HFF-Myc (cell line): ENCODE measurements around the gene ZNF148.

Source experiments
- DNase-seq: peaks from one replicate; pipeline ENCODE4 v3.0.0-alpha.2; 2011; ENCODE audit warnings: low read depth; ENCODE audit errors: extremely low read depth
- H3K4me3 ChIP-seq: replicated peaks from 2 replicates; pipeline ENCODE4 v1.5.1; 2011; ENCODE audit warnings: low read depth, mild to moderate bottlenecking, control low read depth, low read length
- TF ChIP-seq, protein P1 (sequence below): IDR thresholded peaks from 2 replicates; pipeline ENCODE4 v1.5.1; 2012; ENCODE audit warnings: mild to moderate bottlenecking, low read depth, low read length, control low read depth; ENCODE audit errors: missing control alignments

ZNF148 gene

DNA sequence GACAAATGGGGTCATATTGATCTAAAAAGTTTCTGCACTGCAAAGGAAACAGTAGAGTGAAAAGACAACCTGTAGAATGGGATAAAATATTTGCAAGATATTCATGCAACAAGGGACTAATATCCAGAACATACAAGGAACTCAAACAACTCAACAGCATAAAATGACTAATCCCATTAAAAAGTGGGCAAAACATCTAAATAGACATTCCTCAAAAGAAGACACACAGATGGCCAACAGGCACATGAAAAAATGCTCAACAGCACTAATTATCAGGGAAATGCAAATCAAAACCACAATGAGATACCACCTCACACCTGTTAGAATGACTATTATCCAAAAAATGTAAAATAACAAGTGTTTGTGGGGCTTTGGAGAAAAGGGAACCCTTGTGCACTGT, 171.4 kb downstream of the ZNF148 start:
- TF ChIP-seq, protein P1, sequence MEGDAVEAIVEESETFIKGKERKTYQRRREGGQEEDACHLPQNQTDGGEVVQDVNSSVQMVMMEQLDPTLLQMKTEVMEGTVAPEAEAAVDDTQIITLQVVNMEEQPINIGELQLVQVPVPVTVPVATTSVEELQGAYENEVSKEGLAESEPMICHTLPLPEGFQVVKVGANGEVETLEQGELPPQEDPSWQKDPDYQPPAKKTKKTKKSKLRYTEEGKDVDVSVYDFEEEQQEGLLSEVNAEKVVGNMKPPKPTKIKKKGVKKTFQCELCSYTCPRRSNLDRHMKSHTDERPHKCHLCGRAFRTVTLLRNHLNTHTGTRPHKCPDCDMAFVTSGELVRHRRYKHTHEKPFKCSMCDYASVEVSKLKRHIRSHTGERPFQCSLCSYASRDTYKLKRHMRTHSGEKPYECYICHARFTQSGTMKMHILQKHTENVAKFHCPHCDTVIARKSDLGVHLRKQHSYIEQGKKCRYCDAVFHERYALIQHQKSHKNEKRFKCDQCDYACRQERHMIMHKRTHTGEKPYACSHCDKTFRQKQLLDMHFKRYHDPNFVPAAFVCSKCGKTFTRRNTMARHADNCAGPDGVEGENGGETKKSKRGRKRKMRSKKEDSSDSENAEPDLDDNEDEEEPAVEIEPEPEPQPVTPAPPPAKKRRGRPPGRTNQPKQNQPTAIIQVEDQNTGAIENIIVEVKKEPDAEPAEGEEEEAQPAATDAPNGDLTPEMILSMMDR, result no peak
- no peak for DNase-seq
- no peak overlapping the region for H3K4me3 ChIP-seq

DNA sequence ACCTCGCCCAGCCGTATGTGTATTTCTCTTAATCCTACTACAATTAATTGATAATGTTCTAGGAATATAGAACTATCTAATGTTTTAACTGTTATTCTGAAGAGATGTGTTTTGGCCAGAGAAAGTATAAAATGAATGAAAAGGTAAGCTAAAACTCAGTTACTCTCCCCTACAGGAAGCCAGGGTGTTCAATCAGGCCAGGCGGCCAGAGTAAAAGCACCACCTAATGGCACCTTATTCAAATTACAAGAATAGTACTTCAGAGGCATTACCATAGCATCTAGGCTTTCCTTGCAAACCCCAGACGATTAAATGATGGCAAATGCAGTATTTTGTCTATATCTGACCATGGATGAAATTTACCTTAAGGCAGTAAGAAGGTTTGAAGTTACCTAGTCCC, 172.9 kb downstream of the ZNF148 start:
- H3K4me3 ChIP-seq, result no peak overlapping the region
- no peak for DNase-seq
- TF ChIP-seq, protein P1, result peak; percentile 35

DNA sequence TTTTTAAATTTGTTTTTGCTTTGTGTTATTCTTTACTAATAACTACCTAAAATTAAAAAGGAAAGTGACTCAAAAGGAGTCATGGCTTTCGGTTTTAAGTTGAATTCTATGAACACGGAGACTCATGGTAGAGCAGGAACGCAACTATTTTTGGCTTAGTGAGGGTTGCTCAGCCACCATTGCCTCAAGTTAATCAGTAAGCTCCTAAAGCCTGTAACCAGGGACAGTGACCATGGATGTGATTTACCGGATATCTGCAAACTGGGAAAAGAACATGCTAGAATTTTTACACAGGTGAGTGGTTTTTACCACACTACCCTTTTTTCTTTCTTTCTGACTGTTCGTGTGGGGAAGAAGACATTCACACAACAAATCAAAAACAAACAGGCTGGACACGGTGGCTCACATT, 174.4 kb downstream of the ZNF148 start:
- TF ChIP-seq, protein P1, result no peak
- no peak for DNase-seq
- H3K4me3 ChIP-seq, result no peak overlapping the region

DNA sequence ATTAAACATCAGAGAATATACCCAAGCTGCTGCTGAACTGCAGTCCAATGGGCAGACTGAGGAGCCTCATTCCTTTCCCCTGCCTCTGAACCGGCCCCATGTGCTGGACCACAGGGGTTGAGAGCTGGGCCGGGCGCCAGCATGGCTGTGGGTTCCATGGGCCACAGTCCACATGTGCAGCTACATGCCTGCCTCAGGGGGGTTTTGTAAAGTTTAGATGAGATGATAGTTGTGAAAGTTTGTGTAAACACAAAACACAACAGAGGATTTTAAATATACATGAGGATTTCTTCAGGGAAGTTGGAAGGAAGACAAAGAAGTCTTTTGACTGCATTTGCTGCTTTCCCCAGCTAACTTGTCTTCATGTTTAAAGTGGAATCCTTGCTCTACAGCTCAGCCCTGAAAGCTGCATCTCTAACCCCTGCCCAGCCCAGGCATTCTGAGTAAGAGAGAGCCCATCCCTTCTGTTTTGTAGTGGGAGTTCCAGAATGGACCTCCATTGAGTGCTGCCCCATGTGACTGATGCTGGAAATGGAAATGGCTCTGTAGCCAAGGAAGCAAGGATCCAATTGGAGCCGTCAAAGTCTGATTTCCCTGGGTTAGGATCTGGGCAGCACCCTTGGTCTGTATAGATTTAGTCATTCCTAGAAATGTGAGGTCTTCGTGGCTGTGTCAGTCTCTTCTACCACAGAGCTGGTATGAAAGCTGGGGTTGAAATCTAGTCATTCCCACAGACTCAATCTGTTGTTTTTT, 180.1 kb downstream of the ZNF148 start:
- no peak overlapping the region for H3K4me3 ChIP-seq
- TF ChIP-seq, protein P1, result no peak
- peak; percentile 72 for DNase-seq

DNA sequence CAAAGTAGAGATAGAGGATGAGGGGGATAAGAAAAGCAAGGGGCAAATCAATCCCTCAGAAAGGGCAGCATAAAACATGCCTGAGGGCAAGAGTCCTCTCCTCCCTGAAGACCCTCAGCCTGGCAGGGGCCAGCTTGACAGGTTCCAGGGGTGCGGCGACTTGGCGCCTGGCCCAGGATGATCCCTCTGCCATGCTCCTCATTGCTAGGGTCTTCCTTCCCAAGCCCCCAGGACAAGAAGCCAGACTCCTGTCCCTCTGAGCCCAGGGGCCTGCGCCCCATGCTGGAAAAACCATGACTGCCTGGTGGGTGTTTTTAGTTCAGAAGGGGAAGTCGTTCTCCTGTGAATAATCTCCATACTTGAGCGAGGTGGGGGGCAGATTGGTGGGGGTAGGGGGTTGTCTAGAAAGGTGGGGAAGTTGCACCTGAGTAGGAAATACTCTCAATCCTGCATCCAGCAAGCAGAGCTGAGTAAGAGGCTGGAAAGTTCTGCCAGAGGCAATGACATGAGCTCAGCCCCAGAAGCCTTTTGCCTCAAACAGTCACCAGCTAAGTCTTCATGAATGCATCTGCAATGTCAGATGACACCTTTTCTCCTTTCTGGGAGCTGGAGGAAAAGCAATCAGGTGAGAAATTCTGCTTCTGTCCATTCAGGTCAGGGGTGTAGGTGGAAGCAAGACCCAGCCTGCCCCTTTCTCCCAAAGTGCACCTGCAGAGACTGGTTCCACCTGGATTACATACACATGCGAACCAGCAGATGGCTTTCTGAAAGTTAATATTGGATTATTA, 180.9 kb downstream of the ZNF148 start:
- DNase-seq, result no peak
- TF ChIP-seq, protein P1, result no peak
- no peak overlapping the region for H3K4me3 ChIP-seq

DNA sequence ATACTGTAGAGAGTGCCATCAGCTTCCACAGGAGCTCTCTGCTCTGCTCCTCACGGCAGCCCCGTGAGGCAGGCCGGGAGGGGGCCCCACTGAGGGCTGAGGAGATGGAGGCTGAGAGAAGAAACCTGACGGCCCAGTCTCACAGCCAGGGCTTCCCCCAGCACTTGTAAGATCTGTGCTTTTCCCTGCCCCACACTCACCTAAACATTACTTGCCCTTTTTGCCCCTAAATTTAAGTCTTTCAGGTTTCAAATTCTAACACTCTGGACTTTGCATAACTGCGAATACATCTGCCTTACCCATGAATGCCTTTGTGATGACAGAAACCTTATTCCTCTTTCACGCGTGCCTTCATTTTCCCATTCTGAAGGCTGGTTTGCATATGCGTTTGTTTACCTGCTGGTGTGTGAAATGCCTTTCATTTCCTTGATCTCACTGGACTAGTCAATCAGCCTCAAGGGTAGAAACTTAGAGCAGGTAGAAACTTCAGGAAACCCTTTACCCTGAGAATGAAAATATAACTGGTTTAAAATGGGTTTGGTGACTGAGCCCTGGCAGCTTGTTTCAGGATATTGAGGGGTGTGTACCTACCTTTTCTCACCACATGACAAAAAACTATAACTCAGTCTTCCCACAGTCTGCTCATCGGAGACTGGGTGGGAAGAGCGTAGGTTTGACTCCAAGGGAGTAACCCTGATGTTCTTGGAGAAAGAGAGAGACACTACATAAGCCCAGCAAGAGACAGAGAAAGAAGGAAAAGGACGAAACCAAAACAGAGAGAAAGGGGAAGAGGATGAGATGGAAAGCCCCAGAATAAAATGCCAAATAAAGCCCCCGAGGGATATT, 182.7 kb downstream of the ZNF148 start:
- H3K4me3 ChIP-seq, result no peak overlapping the region
- TF ChIP-seq, protein P1, result no peak
- no peak for DNase-seq
